Duodenal mucosa (tissue), 2 donors: ENCODE data around the gene WAPL.

Source experiments
- H3K27ac ChIP-seq: one replicate; pipeline ENCODE4 v1.7.0; 2013; ENCODE audit warnings: low read depth, low read length
- H3K27me3 ChIP-seq, 2 donors: one replicate each; pipeline ENCODE4 v1.7.0; 2013; ENCODE audit warnings: low read length in 2 of 2, control low read depth in 1 of 2; ENCODE audit not compliant: insufficient read depth in 2 of 2, control insufficient read depth in 1 of 2
- H3K36me3 ChIP-seq, 2 donors: one replicate each; pipeline ENCODE4 v1.7.0; 2013; ENCODE audit warnings: low read length in 2 of 2, control low read depth in 1 of 2; ENCODE audit not compliant: insufficient read depth in 2 of 2, control insufficient read depth in 1 of 2
- H3K4me1 ChIP-seq, 2 donors: one replicate each; pipeline ENCODE4 v1.7.0; 2013; ENCODE audit warnings: low read length in 2 of 2, control low read depth in 1 of 2; ENCODE audit not compliant: insufficient read depth in 2 of 2, control insufficient read depth in 1 of 2
- H3K4me3 ChIP-seq, 2 donors: one replicate each; pipeline ENCODE4 v1.7.0; 2013; ENCODE audit warnings: low read length in 2 of 2, low read depth in 1 of 2
- H3K9ac ChIP-seq, 2 donors: one replicate each; pipeline ENCODE4 v1.7.0; 2013; ENCODE audit warnings: low read length in 2 of 2, low read depth in 1 of 2
- H3K9me3 ChIP-seq, 2 donors: one replicate each; pipeline ENCODE4 v1.7.0; 2013; ENCODE audit warnings: low read length in 2 of 2, control low read depth in 1 of 2; ENCODE audit not compliant: control insufficient read depth in 1 of 2

WAPL gene

GRCh38 chr10:86446440-86446839, 75.2 kb downstream of the WAPL start:
- peaks cover 23 to 55% of the 10 kb centered on the region in 2 donors for H3K36me3 ChIP-seq
- no peak overlapping the region for H3K4me3 ChIP-seq
- H3K27ac ChIP-seq, result no peak overlapping the region
- H3K27me3 ChIP-seq, result no peaks in the 10 kb centered on the region
- H3K9me3 ChIP-seq, result no peaks in the 10 kb centered on the region
- H3K4me1 ChIP-seq, result peaks cover 5 to 6% of the 10 kb centered on the region in 2 donors
- no peak overlapping the region for H3K9ac ChIP-seq

- no peaks in the 10 kb centered on the region for H3K9me3 ChIP-seq
- H3K27ac ChIP-seq, result no peak overlapping the region
- no peak overlapping the region for H3K4me3 ChIP-seq
- peaks cover 19 to 26% of the 10 kb centered on the region in 2 donors for H3K4me1 ChIP-seq
- H3K27me3 ChIP-seq, result no peaks in the 10 kb centered on the region
- peaks cover 14 to 50% of the 10 kb centered on the region in 2 donors for H3K36me3 ChIP-seq
- no peak overlapping the region for H3K9ac ChIP-seq
Observed at GRCh38 chr10:86443936-86444335, 77.7 kb downstream of the WAPL start.

- Histone ChIP-seq H3K4me1 (peaks cover 26 to 28% of the 10 kb centered on the region in 2 donors), H3K9me3 (no peaks in the 10 kb centered on the region), H3K27ac (no peak overlapping the region), H3K27me3 (no peaks in the 10 kb centered on the region), H3K4me3 (no peak overlapping the region), H3K36me3 (peaks cover 11 to 42% of the 10 kb centered on the region in 2 donors), H3K9ac (no peak overlapping the region)
Observed at GRCh38 chr10:86443069-86443468, 78.5 kb downstream of the WAPL start.

- Histone ChIP-seq H3K4me1 (peaks cover 31 to 38% of the 10 kb centered on the region in 2 donors), H3K27ac (no peak overlapping the region), H3K36me3 (peaks cover 13 to 40% of the 10 kb centered on the region in 2 donors), H3K27me3 (no peaks in the 10 kb centered on the region), H3K9ac (no peak overlapping the region), H3K4me3 (no peak overlapping the region), H3K9me3 (no peaks in the 10 kb centered on the region)
Observed at GRCh38 chr10:86440874-86441843, 80.4 kb downstream of the WAPL start.

- H3K36me3 ChIP-seq, result peaks cover 10 to 28% of the 10 kb centered on the region in 2 donors
- peaks cover 31 to 42% of the 10 kb centered on the region in 2 donors for H3K4me1 ChIP-seq
- H3K27ac ChIP-seq, result no peak overlapping the region
- H3K27me3 ChIP-seq, result no peaks in the 10 kb centered on the region
- H3K4me3 ChIP-seq, result no peak overlapping the region
- H3K9ac ChIP-seq, result no peak overlapping the region
- no peaks in the 10 kb centered on the region for H3K9me3 ChIP-seq
Observed at GRCh38 chr10:86439544-86439943, 82.0 kb downstream of the WAPL start.

GRCh38 chr10:86438091-86438749, 83.4 kb downstream of the WAPL start:
- Histone ChIP-seq H3K36me3 (peaks cover 10 to 28% of the 10 kb centered on the region in 2 donors), H3K9me3 (no peaks in the 10 kb centered on the region), H3K27ac (no peak overlapping the region), H3K4me3 (no peak overlapping the region), H3K27me3 (no peaks in the 10 kb centered on the region), H3K4me1 (peaks cover 31 to 39% of the 10 kb centered on the region in 2 donors), H3K9ac (no peak overlapping the region)

- H3K27me3 ChIP-seq, result no peaks in the 10 kb centered on the region
- no peak overlapping the region for H3K4me3 ChIP-seq
- H3K9ac ChIP-seq, result no peak overlapping the region
- peaks cover 7 to 25% of the 10 kb centered on the region in 2 donors for H3K36me3 ChIP-seq
- H3K9me3 ChIP-seq, result no peaks in the 10 kb centered on the region
- H3K27ac ChIP-seq, result no peak overlapping the region
- peaks cover 31 to 38% of the 10 kb centered on the region in 2 donors for H3K4me1 ChIP-seq
Observed at GRCh38 chr10:86437447-86437846, 84.1 kb downstream of the WAPL start.

GRCh38 chr10:86436963-86437362, 84.6 kb downstream of the WAPL start:
- Histone ChIP-seq H3K9me3 (no peaks in the 10 kb centered on the region), H3K27ac (no peak overlapping the region), H3K36me3 (peaks cover 7 to 22% of the 10 kb centered on the region in 2 donors), H3K4me3 (no peak overlapping the region), H3K4me1 (peaks cover 31 to 38% of the 10 kb centered on the region in 2 donors), H3K27me3 (no peaks in the 10 kb centered on the region), H3K9ac (no peak overlapping the region)

- no peaks in the 10 kb centered on the region for H3K27me3 ChIP-seq
- no peak overlapping the region for H3K27ac ChIP-seq
- no peak overlapping the region for H3K4me3 ChIP-seq
- H3K4me1 ChIP-seq, result peaks cover 23 to 24% of the 10 kb centered on the region in 2 donors
- H3K36me3 ChIP-seq, result peaks cover 7 to 12% of the 10 kb centered on the region in 2 donors
- no peak overlapping the region for H3K9ac ChIP-seq
- no peaks in the 10 kb centered on the region for H3K9me3 ChIP-seq
Observed at GRCh38 chr10:86434656-86435055, 86.9 kb downstream of the WAPL start.

GRCh38 chr10:86423739-86424138, 97.9 kb downstream of the WAPL start:
- H3K27ac ChIP-seq, result no peak overlapping the region
- no peaks in the 10 kb centered on the region for H3K9me3 ChIP-seq
- H3K4me1 ChIP-seq, result no peaks in the 10 kb centered on the region
- no peaks in the 10 kb centered on the region for H3K36me3 ChIP-seq
- no peaks in the 10 kb centered on the region for H3K27me3 ChIP-seq
- no peak overlapping the region for H3K4me3 ChIP-seq
- H3K9ac ChIP-seq, result no peak overlapping the region
